Urothelium cell line (cell line): ENCODE results near the gene NFKBIE.

Experiments
- DNase-seq: peaks from one replicate; pipeline ENCODE4 v3.0.0; 2011; ENCODE audit warnings: low spot score, mixed read lengths
- FAIRE-seq: peaks from 2 replicates; lab custom pipeline; 2011; peaks lifted over from hg19 to GRCh38; lab: Jason Lieb, UNC

The NFKBIE gene

DNA sequence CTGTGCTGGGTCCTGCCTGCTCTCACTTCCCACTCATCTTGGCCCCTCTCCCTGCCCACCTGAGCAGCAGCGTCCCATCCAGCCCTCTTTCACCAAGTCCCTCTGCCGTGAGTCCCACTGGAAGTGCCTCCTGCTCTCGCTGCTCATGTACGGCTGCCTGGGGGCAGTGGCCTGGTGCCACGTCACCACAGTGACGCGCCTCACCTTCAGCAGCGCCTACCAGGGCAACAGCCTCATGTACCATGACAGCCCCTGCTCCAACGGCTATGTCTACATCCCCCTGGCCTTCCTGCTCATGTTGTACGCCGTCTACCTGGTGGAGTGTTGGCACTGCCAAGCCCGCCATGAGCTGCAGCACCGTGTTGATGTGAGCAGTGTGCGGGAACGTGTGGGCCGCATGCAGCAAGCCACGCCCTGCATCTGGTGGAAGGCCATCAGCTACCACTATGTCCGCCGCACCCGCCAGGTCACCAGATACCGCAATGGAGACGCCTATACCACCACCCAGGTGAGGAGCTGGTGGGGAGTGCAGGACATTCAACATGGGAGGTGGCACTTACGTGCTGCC, 7.7 kb upstream of the NFKBIE start:
- DNase-seq (no peak), FAIRE-seq (no peak)

DNA sequence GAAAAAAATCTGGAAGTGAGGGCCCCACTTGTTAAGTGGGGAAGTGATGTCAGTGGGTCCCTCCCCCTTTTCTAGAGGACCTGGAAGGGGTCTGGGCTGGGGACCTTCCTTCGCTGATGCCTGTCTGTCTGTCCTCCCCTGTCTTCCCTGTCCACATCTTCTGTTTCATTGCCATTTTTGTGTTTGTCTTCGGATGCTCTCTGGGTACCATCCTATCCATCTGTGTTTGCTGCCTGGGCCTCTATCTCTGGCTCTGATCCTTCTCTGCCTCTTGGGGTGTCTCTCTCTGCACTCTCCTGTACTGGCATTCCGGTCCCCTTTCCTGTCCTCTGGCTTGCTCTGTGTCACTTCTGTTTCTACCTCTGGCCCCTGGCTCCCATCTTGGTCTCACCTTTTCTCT, 7.2 kb upstream of the NFKBIE start:
- DNase-seq = no peak
- FAIRE-seq = no peak

DNA sequence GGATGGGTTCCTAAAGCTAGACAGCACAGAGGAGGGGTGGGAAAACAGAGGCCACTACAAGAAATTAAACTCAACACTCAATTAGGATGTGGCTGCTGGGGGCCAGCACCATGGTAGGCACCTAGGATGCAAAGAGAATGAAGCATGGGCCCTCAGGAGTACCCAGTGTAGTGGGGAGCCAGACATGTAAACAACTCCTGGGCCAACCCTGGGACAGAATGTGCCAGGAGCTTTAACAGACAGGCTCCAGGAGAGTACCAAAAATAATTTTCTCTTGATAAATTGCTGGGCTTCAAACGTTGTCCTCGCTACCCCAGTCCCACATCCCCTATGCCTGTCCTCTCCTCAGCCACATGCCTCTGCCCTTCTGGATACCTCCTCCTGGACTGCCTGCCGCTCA, 6.6 kb upstream of the NFKBIE start:
- DNase-seq (no peak), FAIRE-seq (no peak)

DNA sequence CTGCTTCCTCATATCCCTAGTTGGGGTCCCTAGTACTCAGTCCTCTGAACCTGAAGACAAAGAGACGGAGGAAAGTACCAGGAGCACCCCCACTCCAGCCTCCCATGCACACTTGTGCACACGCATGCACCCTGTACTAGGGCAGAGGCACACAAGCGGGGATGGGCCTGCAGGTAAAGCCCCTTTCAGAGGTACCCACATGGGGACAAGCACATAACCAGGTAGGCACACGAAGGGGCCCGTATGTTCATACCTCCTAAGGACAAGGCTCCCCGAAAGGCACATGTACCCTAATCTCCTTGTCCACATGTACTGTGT, 6.0 kb upstream of the NFKBIE start:
- DNase-seq (no peak), FAIRE-seq (no peak)

DNA sequence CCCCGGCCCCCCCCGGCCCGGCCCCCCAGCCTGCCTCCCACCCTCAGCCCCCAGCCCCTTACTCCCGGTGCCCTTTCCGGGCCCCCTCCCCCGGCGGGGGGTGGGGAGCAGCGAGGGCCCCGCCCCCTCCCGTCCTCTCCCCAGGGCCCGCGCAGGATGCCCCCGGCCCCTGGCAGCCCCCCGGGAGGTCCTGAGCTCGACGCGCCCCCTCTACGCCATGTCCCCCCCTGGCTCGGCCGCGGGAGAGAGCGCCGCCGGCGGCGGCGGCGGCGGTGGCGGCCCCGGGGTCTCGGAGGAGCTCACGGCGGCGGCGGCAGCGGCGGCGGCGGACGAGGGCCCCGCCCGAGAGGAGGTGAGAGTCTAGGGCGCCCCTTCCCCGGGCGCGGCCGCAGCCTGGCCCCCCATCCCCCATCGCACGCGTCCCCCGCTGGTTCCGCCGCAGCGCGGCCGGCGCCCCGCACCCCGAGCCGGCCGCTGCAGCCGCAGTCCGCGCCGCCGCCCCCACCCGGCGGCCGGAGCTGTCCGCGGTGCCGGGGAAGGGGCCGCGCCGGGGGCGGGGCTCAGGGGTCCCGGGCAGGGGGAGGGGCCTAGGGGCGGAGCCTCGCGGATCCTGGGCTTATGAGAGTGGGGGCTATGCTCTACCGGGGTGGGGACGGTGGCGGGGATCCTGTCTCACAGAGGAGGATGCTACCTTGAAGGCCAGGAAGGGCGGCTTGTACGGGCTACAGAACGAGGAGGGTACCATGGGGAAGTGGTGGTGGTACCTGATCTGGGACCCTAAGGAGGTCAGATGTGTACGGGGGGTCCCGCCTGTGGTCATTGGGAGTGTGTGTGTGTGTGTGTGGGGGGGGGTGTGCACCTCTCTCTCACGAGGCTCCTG, 5.4 kb upstream of the NFKBIE start:
- peak; percentile 51 for DNase-seq
- no peak for FAIRE-seq

DNA sequence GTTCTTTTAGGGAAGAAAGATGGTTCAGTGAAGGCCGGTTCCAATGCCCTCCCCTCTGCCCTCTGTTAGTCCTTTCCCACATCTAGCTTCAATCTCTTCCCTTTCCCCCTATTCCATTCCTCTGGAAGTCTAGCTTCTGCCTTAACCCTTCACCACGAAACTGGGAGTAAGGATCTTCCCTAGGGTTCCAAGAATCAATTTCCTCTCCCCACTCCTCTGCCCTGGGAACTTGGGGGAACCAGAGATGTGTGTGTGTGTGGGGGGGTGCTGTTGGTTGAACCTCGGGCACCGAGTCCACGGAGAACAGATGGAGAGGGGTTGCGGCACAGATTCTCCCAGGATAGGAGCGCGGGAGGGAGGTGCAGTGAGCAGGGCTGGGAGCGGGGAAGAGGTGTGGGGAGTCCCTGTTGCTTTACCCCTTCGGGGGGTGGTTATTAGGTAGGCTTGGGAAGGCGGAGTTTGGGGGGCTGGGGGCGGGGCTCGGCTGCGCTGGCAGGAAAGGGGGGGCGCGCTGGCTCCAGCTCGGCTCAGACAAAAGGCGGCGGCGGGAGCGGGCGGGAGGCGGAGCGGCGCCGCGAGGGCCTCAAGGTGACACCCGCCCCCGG, 4.7 kb upstream of the NFKBIE start, which contains the start of gene TMEM151B:
TMEM151B (plus strand) TSS at position 530 of the 605 bp plus-strand sequence. CDS start 293 bp downstream, outside the sequence.
- FAIRE-seq (no peak), DNase-seq (no peak)

DNA sequence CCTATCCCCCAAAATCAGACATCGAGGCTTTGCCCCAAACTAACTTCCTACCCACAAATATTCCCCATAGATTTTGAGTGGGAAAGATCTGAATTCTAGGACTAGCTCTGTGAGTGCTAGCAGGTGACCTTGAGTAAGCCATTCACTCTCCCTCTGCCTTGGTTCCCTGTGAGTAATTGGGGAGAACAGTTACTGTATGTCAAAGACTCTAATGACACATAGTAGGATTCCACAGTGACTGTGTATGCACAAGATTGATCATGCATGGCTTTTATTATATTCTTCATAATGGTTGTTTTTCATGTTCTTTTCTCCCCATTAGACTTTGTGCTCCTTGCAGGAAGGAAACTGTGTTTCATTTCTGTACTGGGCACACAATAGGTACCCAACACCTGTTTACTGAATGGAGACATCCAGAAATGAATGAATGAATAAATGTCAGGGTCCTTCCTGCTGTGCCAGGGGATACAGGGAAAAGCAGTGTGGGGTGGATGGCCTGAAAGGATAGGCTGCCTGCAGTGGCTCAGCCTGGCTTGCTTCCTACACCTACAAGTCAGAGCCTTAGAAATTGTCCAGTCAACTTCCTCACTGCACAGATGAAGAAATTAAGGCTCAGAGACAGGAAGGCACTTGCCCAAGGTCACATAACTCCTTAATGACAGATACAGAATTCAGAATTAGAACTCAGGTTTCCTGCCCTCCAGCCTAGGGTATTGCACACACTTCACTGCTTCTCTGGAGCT, 4.0 kb upstream of the NFKBIE start:
- no peak for FAIRE-seq
- DNase-seq = no peak

DNA sequence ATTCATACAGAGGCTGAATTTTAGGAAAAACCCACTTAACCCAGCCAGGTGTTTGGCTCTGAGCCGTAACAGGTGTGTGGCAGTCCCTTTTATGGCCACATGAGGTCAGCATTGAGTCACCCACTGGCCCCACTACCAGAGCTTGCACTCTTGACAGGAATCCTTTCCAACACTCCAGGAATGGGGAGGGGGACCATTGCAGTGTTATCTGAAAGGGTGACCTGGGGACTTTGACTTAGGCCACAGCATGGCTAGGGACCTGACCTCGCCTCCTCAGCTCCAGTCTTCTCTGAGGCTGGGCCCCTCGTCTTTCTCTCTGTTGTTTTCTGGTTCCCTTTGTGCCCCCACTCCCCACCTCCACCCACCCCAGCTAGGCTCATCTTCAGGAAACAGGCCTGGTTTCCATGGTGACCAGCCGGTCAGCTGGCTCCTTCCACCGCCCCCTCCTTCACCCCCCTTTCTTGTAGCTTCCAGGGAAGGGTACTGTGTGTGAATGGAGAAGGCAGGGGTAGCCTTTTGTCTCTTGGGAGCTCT, 2.8 kb upstream of the NFKBIE start:
- FAIRE-seq (peak; percentile 17), DNase-seq (peak; percentile 74)

DNA sequence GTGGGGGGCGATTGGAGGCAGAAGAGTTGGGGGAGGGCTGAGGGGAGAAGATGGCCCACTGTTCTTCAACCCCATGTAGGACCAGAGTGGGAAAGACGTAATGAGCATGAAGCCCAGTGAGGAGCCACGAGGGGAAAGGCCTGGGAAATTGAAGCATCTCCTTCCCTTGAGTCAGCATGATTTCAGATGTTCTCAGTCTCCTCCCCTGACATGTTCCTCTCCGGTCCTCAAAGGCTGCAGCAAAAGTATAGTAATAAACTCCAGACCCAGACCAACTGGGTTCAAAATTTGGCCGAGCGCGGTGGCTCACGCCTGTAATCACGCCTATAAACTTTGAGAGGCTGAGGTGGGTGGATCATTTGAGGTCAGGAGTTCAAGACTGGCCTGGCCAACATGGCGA, 1.9 kb upstream of the NFKBIE start:
- DNase-seq (no peak), FAIRE-seq (no peak)

DNA sequence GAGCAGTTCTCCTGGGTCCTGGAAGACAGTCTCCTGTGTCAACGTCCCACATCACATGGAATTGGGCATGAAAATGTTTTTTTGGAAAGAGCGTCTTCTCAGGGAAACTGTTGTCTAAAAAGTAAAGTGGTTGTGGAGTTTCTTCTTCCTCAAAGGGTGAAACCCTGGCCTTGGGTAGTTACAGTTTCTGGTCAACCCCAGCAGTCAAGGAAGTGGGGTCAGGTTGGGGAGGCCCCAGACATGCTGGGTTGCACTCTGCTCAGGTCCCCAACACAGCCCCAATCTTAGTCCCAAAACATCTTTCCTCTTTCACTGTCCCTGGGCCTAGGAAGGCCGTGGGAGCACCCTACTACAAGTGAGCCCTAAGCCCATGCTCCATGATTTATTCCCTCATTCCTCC, 996 bp upstream of the NFKBIE start:
- FAIRE-seq (no peak), DNase-seq (no peak)

DNA sequence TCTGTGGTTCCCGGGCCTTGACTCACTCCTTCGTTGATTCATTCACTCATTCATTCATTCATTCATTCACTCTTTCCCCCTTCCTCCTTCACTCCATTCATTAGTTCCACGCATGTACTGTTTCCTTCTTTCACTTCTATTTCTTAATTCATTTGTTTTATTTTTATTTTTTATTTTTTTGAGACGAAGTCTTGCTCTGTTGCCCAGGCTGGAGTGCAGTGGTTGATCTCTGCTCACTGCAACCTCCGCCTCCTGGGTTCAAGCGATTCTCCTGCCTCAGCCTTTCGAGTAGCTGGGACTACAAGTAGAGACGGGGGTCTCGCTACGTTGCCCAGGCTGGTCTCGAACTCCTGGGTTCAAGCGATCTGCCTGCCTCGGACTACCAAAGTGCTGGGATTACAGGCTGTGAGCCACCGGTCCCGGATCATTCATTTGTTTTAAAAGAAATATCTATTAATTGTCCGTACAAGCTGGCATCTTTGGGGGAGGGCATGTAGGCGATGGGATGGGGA, 427 bp upstream of the NFKBIE start:
- FAIRE-seq (no peak), DNase-seq (no peak)

DNA sequence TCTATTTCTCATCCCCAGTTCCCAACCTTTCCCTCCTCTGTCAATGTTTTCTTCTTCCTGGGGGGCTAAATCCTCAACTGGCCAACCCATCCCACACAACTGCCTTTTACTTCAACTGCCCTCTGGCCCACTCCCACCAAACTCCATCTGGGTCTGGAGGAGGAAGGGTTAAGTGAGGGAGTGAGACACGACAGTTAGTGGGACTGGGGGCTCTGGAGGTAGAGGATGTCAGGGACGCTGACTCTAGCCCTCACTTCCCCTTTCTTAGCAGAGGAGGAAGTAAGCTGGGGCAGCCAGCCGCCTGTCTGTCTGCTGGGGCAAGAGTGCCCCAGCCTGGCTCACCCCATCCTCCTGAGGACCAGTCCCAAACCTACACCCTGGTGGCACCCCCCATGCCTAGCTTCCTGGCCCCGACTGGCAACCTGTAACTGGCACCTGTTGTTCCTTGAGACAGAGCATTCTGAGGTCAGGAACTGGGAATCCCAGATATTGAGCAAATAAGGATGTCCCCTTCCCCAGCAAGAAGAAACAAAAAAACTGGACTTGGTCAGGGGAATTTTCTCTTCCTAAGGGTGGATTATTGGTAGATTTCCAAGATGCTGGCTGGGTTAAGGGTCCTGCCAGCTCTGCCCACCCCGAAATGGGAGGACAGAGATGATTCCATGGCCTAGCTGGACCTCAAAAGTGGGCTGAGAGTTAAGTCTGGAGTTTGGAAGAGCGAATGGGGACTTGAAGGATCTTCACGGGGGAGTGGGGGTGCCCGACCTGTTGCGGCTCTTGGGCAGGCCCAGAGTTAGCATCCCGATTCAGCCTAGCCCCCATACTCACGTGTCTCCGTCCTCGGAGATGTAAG, 971 bp downstream of the NFKBIE start:
- FAIRE-seq (no peak), DNase-seq (no peak)

DNA sequence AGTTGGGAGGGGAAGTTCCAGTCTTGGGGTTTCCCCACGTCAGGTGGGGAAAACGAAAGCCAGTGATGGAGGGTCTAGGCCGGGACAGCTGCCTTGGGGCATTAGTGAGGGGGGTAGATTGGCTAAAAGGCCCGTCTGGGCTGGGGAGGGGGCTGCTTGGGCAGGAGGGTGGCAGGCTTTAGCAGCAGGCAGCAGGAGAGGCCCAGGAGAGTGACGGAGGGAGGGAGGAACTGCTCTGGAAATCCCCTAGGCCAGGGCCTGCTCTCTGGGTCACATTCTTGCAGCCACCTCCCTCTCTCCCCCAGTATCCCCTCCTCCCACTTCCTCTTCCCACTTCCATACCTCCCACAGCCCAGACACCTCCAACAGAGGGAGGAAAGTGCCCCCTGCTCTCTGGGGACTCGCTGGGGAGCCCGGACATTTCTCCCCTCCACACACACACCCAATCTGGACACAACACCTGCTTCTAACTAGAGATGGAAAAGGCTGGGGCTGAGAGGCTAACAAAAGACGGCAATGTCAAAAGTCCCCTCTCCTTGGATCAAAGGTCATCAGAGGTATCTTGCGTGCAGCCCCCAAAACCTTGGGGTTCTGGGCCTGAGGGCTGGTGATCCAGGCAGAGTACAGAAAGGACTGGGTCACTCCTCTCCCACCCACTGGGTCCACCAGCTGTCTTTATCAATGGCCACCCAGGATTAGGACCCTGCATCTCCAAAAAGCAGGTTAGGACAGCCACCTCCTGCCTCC, 1.8 kb downstream of the NFKBIE start:
- FAIRE-seq = no peak
- DNase-seq = no peak

DNA sequence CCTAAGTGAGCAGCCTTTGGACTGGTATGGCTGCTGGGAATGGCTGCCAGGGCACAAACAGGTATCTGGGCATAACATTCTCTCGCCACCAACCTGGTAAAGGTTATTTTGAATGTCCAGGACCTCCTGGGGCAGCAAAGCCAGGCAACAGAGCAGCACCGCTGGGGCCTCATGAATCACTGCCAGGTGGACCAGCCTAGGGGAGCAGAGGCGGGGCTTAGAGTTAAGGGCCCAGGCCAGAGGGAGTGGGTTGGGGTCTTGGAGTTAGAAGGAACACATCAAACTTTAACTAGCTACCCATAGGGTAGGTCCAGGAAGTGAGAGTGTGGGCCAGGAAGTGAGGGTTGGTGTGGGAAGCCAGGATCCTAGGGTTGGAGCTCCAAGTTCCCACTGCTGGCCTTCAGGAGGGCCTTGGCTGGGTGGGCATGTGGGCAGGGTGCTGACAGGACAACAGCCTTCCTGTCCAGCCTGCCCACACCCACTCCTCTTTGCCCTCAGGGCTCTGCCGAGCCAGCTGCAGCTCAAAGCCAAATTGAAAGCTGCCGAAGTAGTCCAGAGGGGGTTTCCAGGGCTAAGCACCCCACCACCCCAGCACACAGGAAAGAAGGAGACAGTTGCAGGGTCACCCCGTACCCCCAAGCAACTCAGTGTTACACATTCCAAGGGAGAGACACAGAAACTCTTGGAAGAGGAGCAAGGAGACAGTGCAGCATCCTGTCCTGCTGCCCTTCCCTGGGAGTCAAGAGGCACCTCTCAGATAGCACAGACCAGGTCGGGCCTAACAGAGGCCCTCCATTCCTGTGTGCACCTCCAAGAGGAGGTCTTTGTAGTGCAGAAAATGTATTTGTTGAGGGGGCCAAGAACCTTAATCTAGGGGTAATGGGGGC, 2.6 kb downstream of the NFKBIE start:
- FAIRE-seq (no peak), DNase-seq (no peak)

DNA sequence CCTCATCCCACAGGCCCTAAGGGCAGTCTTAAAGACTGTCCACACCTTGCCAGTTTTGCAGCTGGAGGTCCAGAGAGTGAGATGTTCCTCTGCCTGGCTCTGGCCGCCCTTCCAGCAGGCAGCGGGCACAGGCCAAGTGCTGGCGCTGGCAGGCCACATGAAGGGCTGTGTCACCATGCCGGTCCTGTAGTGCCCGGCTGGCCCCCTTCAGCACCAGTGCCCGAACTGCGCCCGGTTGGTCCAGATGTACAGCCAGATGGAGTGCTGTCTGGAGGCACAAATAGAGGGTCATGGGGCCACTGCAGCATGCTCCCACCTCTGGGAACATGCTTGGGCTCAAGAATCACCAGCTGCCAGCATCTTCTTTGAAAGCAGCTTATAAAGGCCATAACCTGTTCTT, 3.8 kb downstream of the NFKBIE start:
- no peak for FAIRE-seq
- no peak for DNase-seq

DNA sequence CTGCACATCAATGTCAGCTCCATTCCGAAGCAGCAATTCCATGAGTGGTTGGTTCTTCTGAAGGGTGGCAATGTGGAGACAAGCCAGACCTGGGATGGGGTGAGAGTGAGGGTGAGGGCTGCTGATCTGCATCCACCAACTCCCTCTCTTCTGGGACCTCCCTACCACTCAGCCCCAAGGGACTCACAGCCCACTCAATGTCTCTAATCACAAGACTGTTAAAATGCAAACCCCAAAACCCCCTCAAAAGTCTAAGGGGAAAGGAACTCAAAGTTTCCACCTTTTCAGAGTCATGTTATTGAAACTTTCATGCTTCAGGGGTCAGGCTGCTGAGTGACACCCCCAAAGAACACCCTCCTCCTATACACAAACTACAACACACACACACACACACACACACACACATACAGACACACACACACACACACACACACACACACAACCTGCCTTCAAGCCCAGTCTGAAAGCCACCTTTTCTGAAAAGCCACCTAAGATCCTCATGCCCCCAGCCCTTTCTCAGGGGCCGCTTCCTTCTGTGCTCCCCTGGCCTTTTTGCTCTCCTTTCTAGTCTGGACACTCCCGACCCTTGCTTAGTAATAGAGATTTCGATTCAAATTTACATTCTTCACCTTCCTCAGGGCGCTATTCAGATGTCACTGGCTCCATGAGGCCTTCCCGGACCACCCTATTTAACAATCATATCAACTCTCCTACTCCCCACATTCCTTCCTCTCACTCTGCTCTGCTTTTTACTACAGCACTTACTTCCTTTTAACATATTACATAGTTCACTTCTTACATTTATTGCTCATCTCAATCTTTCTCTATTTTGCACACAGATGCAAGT, 4.7 kb downstream of the NFKBIE start:
- DNase-seq = no peak

DNA sequence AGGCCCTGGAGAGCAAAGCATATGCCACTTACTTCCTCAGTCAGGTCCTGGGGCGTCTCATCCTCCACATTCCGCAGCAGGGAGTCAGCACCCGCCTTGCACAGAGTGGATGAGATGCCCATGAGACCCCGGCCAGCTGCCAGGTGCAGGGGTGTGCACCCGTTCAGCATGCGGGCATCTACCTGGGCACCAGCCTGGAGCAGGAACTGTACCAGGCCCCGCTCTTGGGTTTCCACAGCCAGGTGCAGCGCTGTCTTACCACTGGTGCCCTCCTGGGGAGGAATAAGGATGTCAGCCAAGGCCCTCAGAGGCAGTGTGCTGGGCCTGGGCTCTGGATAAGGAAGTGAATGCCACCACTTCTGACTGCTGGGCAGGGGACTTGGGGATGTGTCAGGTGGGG, 5.3 kb downstream of the NFKBIE start:
- DNase-seq (no peak), FAIRE-seq (no peak)

More for the DNA sequence above, 4.7 kb downstream of the NFKBIE start:
- no peak for FAIRE-seq

DNA sequence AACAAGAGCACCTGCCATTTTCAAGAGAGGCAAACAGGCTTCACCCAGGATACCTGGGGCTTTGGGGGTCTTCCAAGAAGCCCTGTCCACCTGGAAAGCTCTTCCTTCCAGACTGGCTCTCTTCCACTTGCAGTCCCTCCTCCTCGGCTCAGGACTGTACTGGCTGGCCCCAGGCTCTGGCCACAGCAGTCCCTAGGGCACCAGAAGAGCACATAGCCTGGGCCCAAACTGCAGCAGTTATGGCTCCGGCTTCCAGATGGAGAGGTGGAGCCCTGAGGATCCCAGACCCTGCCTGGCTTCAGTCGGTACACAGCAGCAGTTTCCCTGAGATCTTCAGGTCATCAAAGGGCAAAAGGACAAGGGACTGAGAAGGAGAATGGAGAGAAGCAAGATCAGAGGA, 6.4 kb downstream of the NFKBIE start:
- DNase-seq (no peak), FAIRE-seq (no peak)
